KG1 (cell line): Measurements from ENCODE around the gene ATP9B.

ENCODE experiments used
- DNase-seq: peaks from one replicate; lab custom pipeline; 2025; lab: John Stamatoyannopoulos, UW

The ATP9B gene

DNA sequence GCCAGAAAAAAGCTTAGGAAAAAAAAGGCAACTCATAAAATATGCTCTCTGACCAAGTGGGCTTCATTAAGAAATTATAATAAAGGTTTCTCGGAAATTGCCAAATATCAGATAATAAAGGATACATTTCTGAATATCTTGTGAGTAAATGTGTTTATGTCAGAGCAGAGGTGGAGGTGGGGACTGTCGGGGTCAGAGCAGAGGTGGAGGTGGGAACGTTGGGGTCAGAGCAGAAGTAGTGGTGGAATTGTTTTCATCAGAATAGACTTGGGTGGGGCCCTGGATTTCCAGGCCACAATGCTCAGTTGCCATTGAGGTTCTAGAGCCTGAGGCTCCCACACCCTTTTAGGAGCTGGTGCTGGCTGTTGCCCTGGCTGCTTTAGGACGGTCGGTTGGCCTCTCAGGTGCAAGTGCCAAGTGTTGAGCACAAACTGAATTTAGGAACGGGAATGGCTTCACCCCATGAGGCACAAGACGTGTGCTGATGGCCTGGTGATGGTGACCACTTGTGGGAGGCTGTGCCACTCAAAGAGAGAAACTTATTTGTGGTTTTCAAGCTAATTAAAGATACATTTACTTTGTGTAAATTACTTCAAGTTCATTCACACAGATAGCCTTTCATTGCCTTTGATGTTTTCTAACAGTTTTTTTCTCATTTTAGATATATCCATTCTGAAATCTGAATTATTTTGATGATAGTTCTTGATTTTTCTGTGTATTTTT, 131.5 kb downstream of the ATP9B start:
- no peak for DNase-seq

DNA sequence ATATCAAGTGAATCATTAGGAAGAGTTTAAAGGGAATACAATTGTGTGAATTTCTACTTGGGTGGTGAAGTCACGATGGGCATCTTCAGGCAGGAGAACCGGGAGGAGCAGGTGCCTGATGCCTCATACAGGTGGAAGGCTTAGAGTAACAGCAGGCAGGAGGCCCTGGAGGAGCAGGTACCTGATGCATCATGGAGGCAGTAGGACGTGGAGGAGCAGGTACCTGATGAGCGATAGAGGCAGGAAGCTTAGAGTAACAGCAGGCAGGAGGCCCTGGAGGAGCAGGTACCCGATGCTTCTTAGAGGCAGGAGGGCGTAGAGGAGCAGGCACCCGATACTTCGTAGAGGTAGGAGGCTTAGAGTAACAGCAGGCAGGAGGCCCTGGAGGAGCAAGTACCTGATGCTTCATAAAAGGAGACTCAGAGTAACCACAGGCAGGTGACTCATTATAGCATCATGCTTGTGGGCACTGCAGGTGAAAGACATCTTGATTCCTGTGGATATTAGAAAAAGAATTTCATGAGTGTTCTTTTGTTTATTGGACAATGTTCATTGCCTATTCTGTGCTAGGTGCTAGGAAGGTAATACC, 133.9 kb downstream of the ATP9B start:
- no peak for DNase-seq

DNA sequence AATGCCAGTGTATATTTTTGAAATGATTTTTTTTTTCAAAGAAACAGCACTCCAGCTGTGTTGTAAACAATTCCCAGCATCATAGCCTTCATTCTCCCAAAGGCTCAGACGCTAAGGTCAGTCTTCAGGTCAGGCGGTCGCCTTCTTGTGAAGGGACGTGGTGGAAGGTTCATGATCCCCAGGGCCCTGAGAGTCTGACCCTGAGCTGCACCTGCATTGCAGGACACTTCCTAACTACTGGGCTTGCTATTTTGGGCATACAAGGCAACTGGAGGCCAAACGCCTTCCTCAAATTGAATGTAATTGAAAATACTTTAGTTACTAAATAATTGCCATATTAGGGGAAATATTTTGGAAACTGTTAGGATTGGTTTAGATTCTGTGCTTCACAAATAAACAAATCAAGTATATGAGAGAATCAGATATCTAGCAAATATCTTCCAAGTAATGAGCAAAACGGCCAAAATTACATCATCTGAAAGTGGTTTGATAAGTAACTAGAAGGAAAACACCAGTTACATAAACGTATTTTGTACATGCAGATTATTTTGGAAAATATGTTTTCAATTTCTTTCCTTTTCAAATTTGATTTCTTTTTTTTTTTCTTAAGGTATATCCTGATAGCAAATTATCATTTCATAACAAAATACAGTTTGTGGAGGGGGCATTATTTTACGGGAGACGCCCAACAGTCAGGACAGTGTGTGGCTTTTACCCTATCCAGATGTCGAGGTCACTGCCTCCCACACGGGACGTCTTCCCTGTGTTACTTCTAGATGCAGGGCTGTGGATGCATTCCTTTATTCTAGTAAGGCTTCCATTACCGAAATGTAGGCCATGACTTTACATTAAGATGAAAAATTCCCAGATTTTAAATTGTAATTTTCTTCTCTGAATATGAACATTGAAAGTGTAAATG, 136.0 kb downstream of the ATP9B start:
- DNase-seq, result no peak

DNA sequence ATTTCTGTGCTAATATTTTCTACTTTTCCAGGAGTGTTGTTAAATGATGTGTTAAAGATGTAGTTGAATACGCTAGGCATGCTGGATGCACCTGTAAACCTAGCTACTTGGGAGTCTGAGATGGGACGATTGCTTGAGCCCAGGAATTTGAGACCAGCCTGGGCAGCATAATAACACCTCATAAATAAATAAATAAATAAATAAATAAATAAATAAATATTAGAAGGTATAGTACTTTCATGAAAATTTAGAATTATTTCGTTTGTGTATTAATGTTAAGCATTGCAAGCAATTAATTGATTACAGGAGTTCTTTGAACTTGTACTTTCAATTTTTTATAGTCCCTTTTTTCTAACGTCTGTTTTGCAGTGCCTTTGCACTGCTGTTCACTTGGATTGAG, 137.2 kb downstream of the ATP9B start:
- no peak for DNase-seq

DNA sequence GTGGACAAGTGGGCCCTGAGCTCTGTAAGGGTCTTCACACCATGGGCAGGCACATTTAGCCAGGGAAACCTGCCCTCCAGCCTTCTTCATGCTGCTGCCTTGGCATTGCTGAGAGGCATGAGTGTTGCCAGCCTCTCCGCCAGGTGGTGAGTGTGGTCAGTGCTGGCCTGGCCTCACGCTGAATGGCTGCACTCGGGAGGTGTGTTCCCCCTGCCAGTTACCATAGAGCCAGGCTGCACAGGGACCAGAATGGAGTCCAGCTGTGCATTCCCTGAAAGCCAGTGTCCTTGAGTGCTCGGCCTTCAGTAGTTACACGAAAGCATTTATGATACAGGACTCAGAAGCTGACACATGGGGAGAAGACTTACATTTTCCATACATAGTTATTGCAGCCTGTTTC, 139.7 kb downstream of the ATP9B start:
- no peak for DNase-seq

DNA sequence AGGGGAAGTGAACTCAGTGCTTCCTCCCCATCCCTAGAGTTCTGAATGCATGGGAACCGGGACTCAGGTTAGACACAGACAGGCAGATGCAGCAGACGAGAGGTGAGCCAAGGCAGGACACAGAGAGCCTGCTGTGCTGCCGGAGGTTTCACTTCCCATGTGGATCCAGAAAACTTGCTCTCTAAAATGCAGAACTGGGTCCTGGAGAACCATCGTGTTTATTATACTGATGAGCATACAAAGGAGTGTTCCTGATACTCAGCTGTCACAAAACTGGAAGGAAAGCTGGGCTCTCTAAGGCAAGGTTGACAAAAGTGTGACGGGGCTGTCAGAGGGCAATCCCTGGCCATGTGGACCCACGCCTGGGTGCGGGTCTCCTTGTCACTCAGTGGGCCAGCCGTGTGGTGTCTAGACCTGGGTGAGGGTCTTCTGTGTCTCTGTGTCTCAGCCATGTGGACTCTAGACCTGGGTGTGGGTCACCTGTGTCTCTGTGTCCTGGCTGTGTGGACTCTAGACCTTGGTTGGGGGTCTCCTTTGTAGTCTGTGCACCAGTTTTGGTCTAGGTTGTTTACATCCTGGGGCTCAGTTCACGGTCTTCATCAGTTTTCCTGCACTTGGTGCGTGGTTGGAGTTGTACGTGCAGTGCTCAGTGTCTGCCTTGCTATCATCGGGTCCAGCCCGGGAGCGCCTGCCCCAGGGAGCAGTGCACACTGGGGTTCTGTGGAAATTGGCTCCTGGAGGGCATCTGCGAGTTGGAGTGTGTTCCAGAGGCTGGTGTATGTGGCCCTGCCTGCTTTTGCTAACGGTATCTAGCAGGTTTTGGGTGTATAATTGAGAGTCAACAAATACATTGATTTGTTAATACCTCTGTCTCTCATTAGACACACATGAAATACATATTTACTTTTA, 141.1 kb downstream of the ATP9B start:
- DNase-seq, result no peak

DNA sequence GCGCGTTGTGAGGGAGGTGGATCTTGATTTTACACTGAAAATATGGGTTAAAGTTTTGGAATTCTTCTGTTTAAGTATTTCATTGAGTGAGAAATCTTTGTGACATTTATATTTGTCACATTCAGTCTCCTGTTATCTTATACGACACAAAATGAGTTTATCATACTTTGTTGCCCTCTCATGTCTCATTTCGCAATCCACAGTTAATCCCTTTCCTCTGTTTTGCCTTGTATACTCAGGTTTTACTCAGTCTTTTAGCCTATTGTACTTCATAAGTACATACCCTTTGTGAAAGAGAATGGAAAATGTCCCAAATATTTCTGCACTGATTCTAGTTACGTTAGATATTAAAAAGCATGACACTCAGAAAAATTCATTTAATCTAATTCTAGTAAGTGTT, 142.7 kb downstream of the ATP9B start:
- no peak for DNase-seq

DNA sequence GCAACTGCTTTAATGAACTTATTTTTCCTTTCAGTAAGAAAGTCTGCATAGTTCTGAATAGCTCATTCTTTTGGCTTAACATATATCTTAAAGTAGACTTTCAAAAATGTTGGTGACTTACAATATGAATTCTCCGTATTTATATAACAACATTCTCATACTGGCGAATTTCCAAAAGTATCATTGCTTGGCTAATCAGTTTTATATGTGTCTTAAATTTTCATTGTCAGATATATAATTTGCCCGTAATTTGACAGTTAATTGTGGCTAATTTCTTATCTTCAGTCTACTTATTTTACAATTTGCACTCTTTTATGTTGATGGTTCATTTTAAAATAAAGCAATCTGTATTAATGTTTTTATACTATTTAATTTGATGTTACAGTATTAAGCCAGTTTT, 144.9 kb downstream of the ATP9B start:
- no peak for DNase-seq

DNA sequence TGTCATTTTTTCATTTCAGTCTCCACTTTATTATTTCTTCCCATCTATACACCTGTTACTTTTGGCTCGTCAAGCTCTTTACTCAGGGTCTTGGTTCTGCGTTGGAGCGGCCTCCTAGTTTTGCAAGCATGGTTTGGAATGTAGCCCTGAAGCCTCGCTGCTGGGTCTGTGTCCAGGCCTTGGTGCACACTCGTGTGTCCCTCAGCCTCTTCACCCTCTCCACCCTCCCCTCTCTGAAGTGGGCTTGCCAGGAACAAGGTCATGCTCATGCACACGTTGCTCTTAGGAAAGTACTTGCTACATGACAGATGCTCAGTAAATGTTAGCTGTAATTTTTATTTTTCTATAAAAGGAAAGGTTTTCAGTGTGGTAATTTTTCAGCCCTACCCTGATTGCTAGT, 147.0 kb downstream of the ATP9B start:
- no peak for DNase-seq

DNA sequence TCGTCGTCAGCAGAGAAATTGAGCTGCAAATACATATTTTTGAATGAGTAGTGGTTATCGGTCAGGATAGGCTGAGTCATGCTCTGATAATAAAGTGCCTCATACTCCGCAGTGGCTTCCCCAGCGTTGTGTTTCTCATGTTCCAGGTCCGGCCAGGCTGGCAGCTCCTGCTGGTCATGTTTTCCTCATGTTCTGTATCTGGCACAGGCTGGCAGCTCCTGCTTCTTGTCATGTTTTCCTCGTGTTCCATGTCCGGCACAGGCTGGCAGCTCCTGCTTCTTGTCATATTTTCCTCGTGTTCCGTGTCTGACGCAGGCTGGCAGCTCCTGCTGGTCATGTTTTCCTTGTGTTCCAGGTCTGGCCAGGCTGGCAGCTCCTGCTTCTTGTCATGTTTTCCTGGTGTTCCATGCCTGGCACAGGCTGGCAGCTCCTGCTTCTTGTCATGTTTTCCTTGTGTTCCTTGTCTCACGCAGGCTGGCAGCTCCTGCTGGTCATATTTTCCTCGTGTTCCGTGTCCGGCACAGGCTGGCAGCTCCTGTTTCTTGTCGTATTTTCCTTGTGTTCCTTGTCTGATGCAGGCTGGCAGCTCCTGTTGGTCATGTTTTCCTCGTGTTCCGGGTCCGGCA, 148.9 kb downstream of the ATP9B start:
- DNase-seq, result no peak

DNA sequence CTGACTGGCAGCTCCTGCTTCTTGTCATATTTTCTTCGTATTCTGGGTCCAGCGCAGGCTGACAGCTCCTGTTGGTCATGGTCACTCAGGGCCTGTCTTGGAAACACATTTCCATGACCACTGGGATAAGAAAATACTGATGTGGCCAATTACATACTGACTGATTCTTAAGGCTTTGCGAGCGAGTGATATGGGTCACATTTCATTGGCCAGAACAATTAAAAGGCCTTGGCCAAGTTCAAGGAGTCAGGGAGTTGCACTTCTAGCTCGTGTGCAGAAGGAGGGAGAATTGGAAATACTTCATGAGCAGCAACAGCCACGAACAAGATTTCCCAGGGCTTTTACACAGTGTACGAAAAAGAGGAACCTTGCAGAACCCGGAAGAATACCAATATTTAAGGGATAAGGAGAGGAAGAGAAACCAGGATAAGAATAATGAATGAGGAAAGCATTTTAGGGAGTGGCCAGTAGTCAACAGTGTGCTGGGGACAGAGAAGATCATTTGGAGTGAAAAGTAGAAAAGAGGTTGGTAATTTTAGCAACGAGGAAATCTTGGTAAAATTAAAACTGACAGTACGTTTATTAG, 149.5 kb downstream of the ATP9B start:
- no peak for DNase-seq

DNA sequence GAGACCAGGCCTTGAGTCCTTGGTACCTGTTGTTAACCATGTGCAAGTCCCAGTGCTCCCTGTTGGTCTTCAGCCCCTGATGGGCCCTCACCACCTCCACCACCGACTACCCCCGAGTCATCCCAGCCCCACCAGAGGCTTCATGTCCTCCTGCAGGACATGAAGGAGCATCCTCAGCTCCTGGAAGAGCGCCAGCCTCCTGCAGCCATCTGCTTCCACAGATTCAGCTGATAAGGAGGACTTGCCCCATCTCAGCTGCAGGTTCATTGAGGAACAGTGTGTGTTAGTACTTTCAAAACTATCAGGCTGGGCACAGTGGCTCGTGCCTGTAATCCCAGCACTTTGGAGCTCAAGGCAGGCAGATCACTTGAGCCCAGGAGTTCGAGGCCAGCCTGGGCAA, 151.9 kb downstream of the ATP9B start:
- no peak for DNase-seq

DNA sequence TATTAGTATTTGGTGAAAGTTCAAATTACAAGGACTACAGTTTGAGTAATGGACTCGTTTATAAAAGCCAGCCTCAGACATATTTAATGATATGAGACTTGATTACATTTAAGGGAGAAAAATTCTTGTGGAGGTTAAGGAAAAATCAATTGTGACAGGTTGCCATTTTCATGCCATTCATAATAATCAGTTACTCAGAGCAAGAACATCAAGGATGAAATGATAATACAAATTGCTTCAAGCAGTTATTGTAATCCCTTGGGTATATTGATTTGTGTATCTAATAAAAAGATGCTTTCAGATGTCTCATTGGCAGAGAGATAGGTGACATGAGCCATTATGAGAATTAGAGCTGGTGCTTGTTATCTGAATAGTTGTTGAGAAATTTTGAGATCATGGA, 153.6 kb downstream of the ATP9B start:
- DNase-seq, result no peak

DNA sequence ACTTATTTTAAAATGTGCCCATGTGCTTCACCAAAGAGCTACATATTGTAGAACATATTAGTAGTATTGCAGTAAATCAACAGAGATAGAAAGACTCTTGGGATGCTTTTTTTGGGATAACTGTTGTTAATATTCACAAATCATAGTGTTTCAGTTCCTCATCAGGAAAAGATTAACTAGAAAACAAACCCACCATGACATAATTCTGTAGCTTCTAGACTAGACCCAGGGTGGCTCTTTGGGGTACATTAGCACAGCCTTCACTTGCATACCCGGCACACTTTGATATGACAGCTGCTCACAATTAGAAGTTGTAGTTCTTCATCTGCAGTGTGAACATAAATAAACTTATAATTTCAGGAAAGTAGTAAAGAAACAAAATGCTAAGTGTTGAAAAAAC, 154.2 kb downstream of the ATP9B start:
- DNase-seq, result no peak

DNA sequence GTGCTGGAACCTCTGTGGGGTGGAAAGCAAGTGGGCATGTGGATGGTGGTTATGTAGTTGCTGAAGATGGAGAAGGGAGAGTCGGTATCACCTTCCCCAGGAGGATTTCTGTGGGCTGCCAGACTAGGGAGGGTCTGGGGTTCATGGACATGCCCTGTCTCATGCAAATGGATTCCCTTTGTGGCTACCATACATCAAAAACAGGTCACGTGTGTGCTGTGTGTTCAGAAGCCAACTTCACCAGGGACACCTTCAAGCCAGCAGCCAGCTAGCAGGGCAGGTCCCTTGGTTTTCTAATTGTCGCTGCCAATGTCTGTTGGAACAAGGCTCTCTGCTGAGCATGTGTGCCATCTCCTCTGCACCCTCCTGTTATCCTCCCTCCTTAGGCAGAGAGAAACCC, 155.2 kb downstream of the ATP9B start:
- no peak for DNase-seq

DNA sequence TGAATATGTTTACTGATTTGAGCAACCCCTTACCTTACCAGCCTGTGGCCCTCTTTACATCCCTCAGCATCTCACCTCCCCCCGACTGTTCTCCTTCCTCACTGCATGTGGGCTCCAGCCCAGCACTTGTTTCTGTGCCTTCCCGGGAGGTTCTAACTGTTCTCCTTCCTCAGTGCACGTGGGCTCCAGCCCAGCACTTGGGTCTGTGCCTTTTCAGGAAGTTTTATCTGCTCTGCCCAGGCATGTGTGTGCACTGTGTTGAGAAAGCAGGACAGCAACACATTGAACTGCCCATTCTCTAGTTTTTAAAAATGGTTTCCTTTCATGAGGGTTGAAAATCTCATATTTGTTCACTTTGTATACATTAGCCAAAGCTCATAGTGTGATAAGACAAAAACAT, 158.4 kb downstream of the ATP9B start:
- no peak for DNase-seq

DNA sequence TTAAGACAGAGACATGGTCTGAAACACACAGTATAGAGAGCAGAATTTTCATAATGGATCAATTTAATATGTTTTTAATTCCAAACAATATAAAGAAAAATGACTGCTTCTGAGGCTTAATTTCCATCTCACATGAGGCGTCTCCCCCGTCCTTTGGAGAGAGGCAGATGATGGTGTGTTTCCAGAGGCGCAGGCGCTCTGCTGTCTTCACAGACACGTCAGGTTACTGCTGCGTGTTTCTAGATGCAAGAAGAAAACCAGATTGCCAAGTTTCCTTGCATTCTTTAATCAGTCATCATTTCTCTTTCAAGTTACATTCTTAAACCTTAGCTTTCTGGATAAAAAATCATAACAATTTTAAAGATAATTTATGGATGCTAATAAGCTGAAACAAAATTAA, 160.2 kb downstream of the ATP9B start:
- no peak for DNase-seq

DNA sequence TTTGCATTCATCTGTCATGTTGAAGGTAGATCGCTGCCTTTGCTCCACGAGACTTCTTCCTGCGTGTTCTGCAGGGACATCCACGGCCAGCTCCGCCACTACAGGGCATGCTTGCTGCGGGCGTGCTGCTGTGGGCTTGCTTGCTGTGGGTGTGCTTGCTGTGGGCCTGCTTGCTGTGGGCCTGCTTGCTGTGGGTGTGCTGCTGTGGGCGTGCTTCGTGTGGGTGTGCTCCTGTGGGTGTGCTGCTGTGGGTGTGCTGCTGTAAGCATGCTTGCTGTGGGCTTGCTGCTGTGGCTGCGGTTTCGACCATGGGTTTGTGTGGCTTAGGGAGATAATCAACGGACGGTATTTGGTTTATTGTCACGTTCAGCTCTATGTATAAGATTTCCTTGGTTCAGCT, 165.2 kb downstream of the ATP9B start:
- DNase-seq, result no peak

DNA sequence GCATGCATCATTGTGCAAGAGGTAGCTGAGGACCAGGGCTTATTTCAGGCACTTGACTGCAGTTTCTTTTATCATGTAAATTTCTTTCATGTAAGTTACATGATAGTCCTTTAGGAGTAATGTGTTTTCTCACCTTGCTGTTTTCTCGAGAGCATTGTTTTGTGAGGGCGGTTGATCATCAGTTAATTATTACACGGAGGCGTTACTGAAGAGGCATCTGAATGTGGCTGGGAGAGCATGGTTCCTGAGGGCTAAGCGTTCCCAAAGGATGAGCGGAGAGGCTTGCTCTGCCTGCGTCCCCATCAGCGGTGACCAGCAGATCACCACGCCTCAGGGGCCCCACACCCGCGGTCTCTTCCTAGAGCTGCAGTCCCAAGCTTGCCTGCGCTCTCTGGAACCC, 170.4 kb downstream of the ATP9B start:
- no peak for DNase-seq

DNA sequence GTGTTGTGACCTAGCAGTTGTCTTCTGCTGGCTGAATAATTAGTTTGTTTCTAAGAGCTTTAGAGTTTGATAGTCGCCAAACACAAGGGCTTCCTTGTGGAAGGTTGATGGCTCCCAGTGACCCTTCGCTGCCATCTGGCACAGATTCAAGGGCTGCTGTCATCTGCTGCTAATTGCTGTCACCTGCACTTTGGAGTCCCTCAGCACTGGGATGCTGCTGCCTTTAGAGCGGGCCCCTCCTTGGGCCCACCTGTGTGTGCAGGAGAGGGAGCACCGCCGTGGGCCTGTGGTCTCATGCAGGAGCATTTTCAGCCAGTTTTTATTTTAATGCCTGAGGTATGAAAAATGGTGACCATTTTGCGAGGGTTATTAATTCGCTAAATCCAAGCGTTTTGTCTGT, 172.6 kb downstream of the ATP9B start:
- no peak for DNase-seq

DNA sequence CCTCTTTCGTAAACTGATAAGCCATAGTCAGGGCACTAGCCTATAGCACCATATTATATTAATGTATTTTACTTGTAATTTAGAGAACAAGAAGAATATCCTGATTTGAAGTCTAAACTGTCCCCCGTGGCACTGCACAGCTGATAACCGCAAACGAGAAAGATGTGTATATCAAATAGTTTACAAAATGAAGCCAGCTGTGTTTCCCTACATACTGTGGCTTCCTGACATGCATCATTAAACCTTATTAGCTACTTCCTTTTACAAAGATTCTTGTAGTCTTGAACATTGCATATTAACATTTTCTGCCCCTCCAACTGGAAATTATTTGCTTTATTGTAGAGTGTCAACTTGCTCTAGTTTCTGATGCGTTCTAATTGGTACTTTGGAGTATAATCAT, 173.1 kb downstream of the ATP9B start:
- no peak for DNase-seq
